Measurements from ENCODE around the gene CCRL2.

GRCh38 chr3:46381625-46382024 lies 25.4 kb upstream of the CCRL2 start:
- TF ChIP-seq CTCF (conservative IDR thresholded peaks at IDR 0.05) (no peak), ZFX (IDR thresholded peaks at IDR 0.05) (no peak)

Data from C4-2B (cell line).